C4-2B (cell line): ENCODE results near the gene CBX6.

Experiments used
- H3K27ac ChIP-seq: fragments of 450-650 bp; 2 replicates; pipeline ENCODE4 v1.5.1; 2017
- ZFX ChIP-seq: fragments of 450-650 bp; IDR thresholded peaks from 2 replicates; pipeline ENCODE4 v1.6.1; 2017
- TF ChIP-seq, protein P1 (sequence below): fragments of 450-650 bp; conservative IDR thresholded peaks from 2 replicates; pipeline ENCODE4 v1.5.1; 2017; ENCODE audit warnings: mild to moderate bottlenecking

The CBX6 gene

GRCh38 chr22:38841635-38842034 is 30.4 kb downstream of the CBX6 start:
- H3K27ac ChIP-seq: no peak overlapping the region
- TF ChIP-seq, protein P1, sequence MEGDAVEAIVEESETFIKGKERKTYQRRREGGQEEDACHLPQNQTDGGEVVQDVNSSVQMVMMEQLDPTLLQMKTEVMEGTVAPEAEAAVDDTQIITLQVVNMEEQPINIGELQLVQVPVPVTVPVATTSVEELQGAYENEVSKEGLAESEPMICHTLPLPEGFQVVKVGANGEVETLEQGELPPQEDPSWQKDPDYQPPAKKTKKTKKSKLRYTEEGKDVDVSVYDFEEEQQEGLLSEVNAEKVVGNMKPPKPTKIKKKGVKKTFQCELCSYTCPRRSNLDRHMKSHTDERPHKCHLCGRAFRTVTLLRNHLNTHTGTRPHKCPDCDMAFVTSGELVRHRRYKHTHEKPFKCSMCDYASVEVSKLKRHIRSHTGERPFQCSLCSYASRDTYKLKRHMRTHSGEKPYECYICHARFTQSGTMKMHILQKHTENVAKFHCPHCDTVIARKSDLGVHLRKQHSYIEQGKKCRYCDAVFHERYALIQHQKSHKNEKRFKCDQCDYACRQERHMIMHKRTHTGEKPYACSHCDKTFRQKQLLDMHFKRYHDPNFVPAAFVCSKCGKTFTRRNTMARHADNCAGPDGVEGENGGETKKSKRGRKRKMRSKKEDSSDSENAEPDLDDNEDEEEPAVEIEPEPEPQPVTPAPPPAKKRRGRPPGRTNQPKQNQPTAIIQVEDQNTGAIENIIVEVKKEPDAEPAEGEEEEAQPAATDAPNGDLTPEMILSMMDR: no peak
- no peak for TF ChIP-seq ZFX

GRCh38 chr22:38841211-38841610 is 30.8 kb downstream of the CBX6 start:
- no peak for TF ChIP-seq ZFX
- TF ChIP-seq, protein P1: no peak
- no peak overlapping the region for H3K27ac ChIP-seq

- H3K27ac ChIP-seq: no peak overlapping the region
- no peak for TF ChIP-seq ZFX
- TF ChIP-seq, protein P1: no peak
Observed at GRCh38 chr22:38840129-38840528, 31.9 kb downstream of the CBX6 start.

GRCh38 chr22:38839686-38840085 is 32.3 kb downstream of the CBX6 start:
- TF ChIP-seq, protein P1: no peak
- TF ChIP-seq ZFX: no peak
- H3K27ac ChIP-seq: no peak overlapping the region

- TF ChIP-seq, protein P1: no peak
- no peak for TF ChIP-seq ZFX
- H3K27ac ChIP-seq: no peak overlapping the region
Observed at GRCh38 chr22:38837414-38837928, 34.5 kb downstream of the CBX6 start.

DNA sequence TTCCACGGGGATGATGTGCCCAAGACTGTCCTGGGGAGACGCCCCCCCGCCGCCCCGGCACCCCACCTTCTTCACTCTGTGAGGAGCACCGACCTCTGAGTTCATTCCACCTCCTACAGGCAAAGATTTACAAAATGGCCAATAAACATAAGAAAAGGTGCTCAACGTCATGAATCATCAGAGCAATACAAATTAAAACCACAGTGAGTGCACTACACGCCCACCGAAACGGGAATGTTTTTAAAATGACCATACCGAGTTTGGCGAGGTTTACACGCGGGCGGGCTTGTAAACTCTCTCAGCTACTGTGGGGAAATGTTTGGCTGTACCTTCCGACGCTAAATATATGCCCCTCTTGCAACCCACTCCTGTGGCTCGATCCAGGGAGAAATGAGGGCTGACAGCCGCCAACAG is 36.1 kb downstream of the CBX6 start:
- no peak for TF ChIP-seq ZFX
- TF ChIP-seq, protein P1: no peak
- no peak overlapping the region for H3K27ac ChIP-seq

DNA sequence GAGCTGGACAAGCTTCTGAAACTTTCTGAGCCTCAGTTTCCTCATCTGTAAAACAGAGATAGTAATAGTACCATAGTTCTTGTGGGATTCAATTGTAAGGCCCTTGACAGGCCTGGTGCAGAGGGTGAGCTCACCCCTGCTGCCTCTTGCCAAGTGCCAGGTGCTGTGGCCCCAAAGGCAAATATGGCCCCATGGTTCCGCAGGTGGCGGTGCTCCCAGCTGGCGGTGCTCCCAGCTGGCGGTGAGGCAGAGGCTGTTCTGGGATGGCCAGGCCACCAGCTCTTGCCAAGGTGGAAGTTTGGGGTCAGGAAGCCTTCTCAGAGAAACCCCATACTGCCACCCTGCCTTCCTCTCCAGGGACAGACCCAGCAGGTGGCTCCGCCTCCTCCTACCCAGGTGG is 37.0 kb downstream of the CBX6 start:
- H3K27ac ChIP-seq: no peak overlapping the region

More for the DNA sequence above, 37.0 kb downstream of the CBX6 start:
- TF ChIP-seq, protein P1: no peak
- TF ChIP-seq ZFX: no peak
